Measurements from ENCODE around the gene TSC22D2. TPM values are rescaled to one million over a fixed set of nuclear protein-coding genes. Genes with fewer than 3 reads are reported as not detected.

Gene TSC22D2
- total and polyA plus RNA-seq, 10 of the 15 experiments (the other 5 are each of a cell fraction or from before 2014, with no cell fraction given) = 7.4 to 19.4 (median 10.9) TPM

DNA sequence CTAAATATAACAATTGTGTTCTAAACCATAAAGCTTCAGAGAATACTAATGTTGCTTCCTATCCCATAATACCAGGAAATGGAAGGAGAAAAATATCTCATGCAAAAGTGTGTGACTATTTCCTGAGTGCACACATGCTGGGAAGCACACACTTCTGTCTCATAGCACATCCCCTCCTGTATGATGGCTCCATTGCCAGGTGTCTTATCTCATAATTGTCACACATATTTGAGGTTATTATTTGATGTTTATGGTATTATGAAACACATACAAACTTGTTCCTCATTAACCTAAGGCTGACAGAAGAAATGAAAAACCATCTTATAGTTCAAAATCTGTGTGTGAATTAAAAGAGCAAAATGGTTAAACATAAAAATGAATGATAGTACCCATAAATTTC lies 72.8 kb downstream of the TSC22D2 start:
- Histone ChIP-seq H3K4me2 (ENCODE audit: control insufficient read depth, insufficient read depth) (no peak overlapping the region), H3K79me2 (ENCODE audit: control insufficient read depth, insufficient read depth, low read length) (no peaks in the 10 kb centered on the region), H3K36me3 (ENCODE audit: control insufficient read depth in 2 of 2, insufficient read depth in 2 of 2, low read length in 1 of 2) (no peaks in the 10 kb centered on the region), H3K27ac (ENCODE audit: control insufficient read depth, insufficient read depth) (no peak overlapping the region), H3K4me1 (ENCODE audit: control insufficient read depth, insufficient read depth, low read length) (no peaks in the 10 kb centered on the region), H4K20me1 (ENCODE audit: control insufficient read depth, insufficient read depth) (no peaks in the 10 kb centered on the region), H3K9ac (ENCODE audit: control insufficient read depth, insufficient read depth, low read length) (no peak overlapping the region), H2AFZ (ENCODE audit: control insufficient read depth, low read depth, low read length) (no peak overlapping the region), H3K4me3 (no peak overlapping the region), H3K9me3 (replicated peaks; ENCODE audit: control insufficient read depth, insufficient read depth, low read length) (peaks cover 1% of the 10 kb centered on the region; the same call in 1 of the 3 replicates), H3K27me3 (replicated peaks in 1 of 2; ENCODE audit: control insufficient read depth in 2 of 2, insufficient read depth in 2 of 2, low read length in 1 of 2) (no peaks in the 10 kb centered on the region)
- no peak for ATAC-seq
- POLR2A ChIA-PET = no interaction called here
- no peak for FAIRE-seq
- intact Hi-C loops (cut with micrococcal nuclease; ENCODE audit: unreplicated experiment) (no loop called here), in situ Hi-C loops (cut with MboI) (no loop called here)
- BruUV-seq (replicated peaks) = no TSS peak
- RAD21 ChIA-PET (ENCODE audit: unreplicated experiment) = no interaction called here
- SMC1A ChIA-PET (ENCODE audit: uncharacterized antibody, unreplicated experiment) = interaction anchor here (0.6 to 1.3 kb wide), 3 partner anchors 40 to 586 kb away, joined by 3 to 4 read pairs (median 3); no protein-coding TSS in a partner anchor
- no peak for DNase-seq (ENCODE audit: low read depth, low spot score)
- CTCF ChIA-PET = no interaction called here
- TF ChIP-seq, protein P1, sequence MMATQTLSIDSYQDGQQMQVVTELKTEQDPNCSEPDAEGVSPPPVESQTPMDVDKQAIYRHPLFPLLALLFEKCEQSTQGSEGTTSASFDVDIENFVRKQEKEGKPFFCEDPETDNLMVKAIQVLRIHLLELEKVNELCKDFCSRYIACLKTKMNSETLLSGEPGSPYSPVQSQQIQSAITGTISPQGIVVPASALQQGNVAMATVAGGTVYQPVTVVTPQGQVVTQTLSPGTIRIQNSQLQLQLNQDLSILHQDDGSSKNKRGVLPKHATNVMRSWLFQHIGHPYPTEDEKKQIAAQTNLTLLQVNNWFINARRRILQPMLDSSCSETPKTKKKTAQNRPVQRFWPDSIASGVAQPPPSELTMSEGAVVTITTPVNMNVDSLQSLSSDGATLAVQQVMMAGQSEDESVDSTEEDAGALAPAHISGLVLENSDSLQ (IDR thresholded peaks at IDR 0.05) = no peak
- TF ChIP-seq, protein P2, sequence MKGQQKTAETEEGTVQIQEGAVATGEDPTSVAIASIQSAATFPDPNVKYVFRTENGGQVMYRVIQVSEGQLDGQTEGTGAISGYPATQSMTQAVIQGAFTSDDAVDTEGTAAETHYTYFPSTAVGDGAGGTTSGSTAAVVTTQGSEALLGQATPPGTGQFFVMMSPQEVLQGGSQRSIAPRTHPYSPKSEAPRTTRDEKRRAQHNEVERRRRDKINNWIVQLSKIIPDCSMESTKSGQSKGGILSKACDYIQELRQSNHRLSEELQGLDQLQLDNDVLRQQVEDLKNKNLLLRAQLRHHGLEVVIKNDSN (IDR thresholded peaks at IDR 0.05; ENCODE audit: borderline replicate concordance, extremely low read length, insufficient read depth, low read depth, low read length) = no peak
- TF ChIP-seq NBN (IDR thresholded peaks at IDR 0.05) (no peak), NR2F1 (conservative IDR thresholded peaks at IDR 0.05) (no peak), SMARCA5 (IDR thresholded peaks at IDR 0.05) (no peak), TCF3 (IDR thresholded peaks at IDR 0.05; ENCODE audit: borderline replicate concordance, insufficient read depth, low read depth, low read length) (no peak), IRF4 (IDR thresholded peaks at IDR 0.05; ENCODE audit: low read depth, low read length) (no peak), SUZ12 (IDR thresholded peaks at IDR 0.05; ENCODE audit: unreplicated experiment) (no peak), ESRRA (IDR thresholded peaks at IDR 0.05; ENCODE audit: low read length) (no peak), PAX5 (IDR thresholded peaks at IDR 0.05; ENCODE audit: borderline replicate concordance, low read depth, low read length) (no peak), ZNF384 (IDR thresholded peaks at IDR 0.05; ENCODE audit: borderline replicate concordance, low read depth, low read length) (no peak), TCF7 (IDR thresholded peaks at IDR 0.05; ENCODE audit: borderline replicate concordance) (no peak), CEBPB (IDR thresholded peaks at IDR 0.05; ENCODE audit: borderline replicate concordance in 1 of 2, low read depth in 2 of 2, low read length in 2 of 2) (no peak), ETV6 (conservative IDR thresholded peaks at IDR 0.05 in 1 of 2, IDR thresholded peaks at IDR 0.05 in 1 of 2; ENCODE audit: borderline replicate concordance in 1 of 2, low read depth in 1 of 2) (no peak)
- TF ChIP-seq, protein P3, sequence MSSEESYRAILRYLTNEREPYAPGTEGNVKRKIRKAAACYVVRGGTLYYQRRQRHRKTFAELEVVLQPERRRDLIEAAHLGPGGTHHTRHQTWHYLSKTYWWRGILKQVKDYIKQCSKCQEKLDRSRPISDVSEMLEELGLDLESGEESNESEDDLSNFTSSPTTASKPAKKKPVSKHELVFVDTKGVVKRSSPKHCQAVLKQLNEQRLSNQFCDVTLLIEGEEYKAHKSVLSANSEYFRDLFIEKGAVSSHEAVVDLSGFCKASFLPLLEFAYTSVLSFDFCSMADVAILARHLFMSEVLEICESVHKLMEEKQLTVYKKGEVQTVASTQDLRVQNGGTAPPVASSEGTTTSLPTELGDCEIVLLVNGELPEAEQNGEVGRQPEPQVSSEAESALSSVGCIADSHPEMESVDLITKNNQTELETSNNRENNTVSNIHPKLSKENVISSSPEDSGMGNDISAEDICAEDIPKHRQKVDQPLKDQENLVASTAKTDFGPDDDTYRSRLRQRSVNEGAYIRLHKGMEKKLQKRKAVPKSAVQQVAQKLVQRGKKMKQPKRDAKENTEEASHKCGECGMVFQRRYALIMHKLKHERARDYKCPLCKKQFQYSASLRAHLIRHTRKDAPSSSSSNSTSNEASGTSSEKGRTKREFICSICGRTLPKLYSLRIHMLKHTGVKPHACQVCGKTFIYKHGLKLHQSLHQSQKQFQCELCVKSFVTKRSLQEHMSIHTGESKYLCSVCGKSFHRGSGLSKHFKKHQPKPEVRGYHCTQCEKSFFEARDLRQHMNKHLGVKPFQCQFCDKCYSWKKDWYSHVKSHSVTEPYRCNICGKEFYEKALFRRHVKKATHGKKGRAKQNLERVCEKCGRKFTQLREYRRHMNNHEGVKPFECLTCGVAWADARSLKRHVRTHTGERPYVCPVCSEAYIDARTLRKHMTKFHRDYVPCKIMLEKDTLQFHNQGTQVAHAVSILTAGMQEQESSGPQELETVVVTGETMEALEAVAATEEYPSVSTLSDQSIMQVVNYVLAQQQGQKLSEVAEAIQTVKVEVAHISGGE (CRISPR knock-in tag; IDR thresholded peaks at IDR 0.05) = no peak
- TF ChIP-seq, protein P4, sequence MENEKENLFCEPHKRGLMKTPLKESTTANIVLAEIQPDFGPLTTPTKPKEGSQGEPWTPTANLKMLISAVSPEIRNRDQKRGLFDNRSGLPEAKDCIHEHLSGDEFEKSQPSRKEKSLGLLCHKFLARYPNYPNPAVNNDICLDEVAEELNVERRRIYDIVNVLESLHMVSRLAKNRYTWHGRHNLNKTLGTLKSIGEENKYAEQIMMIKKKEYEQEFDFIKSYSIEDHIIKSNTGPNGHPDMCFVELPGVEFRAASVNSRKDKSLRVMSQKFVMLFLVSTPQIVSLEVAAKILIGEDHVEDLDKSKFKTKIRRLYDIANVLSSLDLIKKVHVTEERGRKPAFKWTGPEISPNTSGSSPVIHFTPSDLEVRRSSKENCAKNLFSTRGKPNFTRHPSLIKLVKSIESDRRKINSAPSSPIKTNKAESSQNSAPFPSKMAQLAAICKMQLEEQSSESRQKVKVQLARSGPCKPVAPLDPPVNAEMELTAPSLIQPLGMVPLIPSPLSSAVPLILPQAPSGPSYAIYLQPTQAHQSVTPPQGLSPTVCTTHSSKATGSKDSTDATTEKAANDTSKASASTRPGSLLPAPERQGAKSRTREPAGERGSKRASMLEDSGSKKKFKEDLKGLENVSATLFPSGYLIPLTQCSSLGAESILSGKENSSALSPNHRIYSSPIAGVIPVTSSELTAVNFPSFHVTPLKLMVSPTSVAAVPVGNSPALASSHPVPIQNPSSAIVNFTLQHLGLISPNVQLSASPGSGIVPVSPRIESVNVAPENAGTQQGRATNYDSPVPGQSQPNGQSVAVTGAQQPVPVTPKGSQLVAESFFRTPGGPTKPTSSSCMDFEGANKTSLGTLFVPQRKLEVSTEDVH (IDR thresholded peaks at IDR 0.05; ENCODE audit: low read depth, partially characterized antibody) = no peak

Data from GM12878 (cell line).